Measurements from ENCODE around the gene OR51D1.

OR51D1 gene

DNA sequence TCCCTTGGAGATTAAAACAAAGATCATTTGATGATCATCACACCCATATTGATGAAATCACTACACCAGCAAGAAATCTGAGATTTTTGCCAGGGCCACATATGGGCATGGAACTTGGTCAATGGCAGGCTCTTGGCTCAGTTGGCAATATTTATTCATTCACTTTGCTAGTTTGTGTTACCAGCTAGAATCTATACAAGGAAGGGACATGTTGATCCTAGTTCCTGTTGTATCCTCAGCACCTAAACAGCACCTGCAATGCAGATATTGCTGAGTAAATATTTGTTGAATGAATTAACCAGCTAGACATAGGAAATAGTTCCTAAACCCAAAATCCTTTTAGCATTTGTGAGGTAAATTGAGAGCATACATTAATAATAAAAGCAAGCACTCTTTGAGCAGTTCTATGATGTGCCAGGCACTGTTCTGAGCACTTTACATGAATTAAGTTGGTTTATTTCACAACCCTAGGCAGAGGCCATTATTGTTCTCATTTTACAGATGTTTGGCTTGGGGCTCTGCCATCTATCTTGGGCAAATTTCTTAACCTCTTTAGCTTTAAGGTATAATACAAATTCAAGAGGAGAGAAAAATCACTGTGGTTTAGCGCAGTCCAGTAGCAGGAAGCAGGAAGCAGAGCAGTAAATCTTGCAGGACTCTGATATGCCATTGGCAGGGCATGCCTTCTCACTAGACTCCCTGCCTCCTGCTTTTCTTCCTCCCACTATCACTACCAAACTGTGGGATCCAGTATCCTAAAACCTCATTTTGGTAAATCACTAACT is 30.9 kb upstream of the OR51D1 start:
- Histone ChIP-seq H3K36me3 (ENCODE audit: control insufficient read depth in 1 of 2, insufficient read depth in 2 of 2, low read depth in 1 of 2, low read length in 2 of 2) (peaks cover 20 to 36% of the 10 kb centered on the region in 2 experiments), H3K4me1 (ENCODE audit: control insufficient read depth, insufficient read depth, low read depth, low read length) (no peaks in the 10 kb centered on the region), H3K18ac (ENCODE audit: low read depth in 1 of 2, low read length in 2 of 2) (no peak overlapping the region), H3K9me3 (ENCODE audit: control insufficient read depth, low read length) (no peaks in the 10 kb centered on the region), H3K27ac (ENCODE audit: low read length, poor library complexity, severe bottlenecking) (no peak overlapping the region), H2AK5ac (ENCODE audit: low read length, severe bottlenecking) (no peak overlapping the region), H2BK120ac (ENCODE audit: low read depth, low read length) (no peak overlapping the region), H3K4me3 (ENCODE audit: insufficient read depth in 1 of 2, low read depth in 1 of 2, low read length in 2 of 2) (peak overlapping the region in 1 of 2 experiments; percentile 85), H2AFZ (ENCODE audit: low read depth, low read length) (no peak overlapping the region), H3K23ac (ENCODE audit: low read length in 2 of 2) (no peak overlapping the region), H3K79me1 (replicated peaks; ENCODE audit: low read length, poor library complexity, severe bottlenecking) (peaks cover 7% of the 10 kb centered on the region), H3K27me3 (ENCODE audit: control insufficient read depth in 1 of 2, insufficient read depth in 1 of 2, low read length in 2 of 2) (no peaks in the 10 kb centered on the region), H3K4me2 (ENCODE audit: low read length, poor library complexity, severe bottlenecking) (no peak overlapping the region), H4K91ac (ENCODE audit: low read length) (no peak overlapping the region), H3K14ac (ENCODE audit: low read length in 2 of 2) (no peak overlapping the region), H2BK12ac (ENCODE audit: low read length in 2 of 2) (no peak overlapping the region), H4K8ac (ENCODE audit: low read length) (no peak overlapping the region), H3K4ac (ENCODE audit: low read depth in 1 of 2, low read length in 2 of 2) (no peak overlapping the region), H2BK5ac (ENCODE audit: low read depth, low read length, poor library complexity, severe bottlenecking) (no peak overlapping the region), H2BK15ac (ENCODE audit: low read depth, poor library complexity, severe bottlenecking) (no peak overlapping the region), H3K9ac (ENCODE audit: low read length) (peak overlapping the region; percentile 93)
- 40% methylated on average over 1 of the region's 1 CpG for WGBS
- DNase-seq = peak; percentile 1

DNA sequence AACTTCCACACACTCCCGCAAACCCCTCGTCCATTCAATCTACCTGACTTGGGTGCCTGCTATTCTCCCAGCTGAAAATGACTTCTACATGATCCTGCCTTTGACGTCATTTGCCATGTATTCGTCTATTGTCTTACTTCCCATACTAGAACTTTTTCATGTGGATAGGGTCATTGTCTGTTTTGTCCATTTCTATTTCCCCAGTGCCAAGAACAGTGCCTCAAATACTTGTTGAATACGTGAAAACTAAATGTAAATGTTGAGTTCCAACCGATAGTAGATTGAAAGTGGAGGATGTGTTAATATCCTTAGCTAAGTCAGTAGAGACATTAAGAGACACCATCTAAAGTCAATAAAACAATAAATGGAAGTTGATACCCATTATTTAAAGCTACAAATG is 30.2 kb upstream of the OR51D1 start:
- H3K79me1 ChIP-seq (replicated peaks; ENCODE audit: low read length, poor library complexity, severe bottlenecking) = peaks cover 7% of the 10 kb centered on the region
- H2BK120ac ChIP-seq (ENCODE audit: low read depth, low read length) = no peak overlapping the region
- H2AFZ ChIP-seq (ENCODE audit: low read depth, low read length) = no peak overlapping the region
- peaks cover 13 to 30% of the 10 kb centered on the region in 2 experiments for H3K36me3 ChIP-seq (ENCODE audit: control insufficient read depth in 1 of 2, insufficient read depth in 2 of 2, low read depth in 1 of 2, low read length in 2 of 2)
- H2BK12ac ChIP-seq (ENCODE audit: low read length in 2 of 2) = no peak overlapping the region
- no peak overlapping the region for H3K27ac ChIP-seq (ENCODE audit: low read length, poor library complexity, severe bottlenecking)
- H2BK5ac ChIP-seq (ENCODE audit: low read depth, low read length, poor library complexity, severe bottlenecking) = no peak overlapping the region
- H2BK15ac ChIP-seq (ENCODE audit: low read depth, poor library complexity, severe bottlenecking) = no peak overlapping the region
- 80% methylated on average over 4 of the region's 6 CpGs for WGBS
- no peak overlapping the region for H4K8ac ChIP-seq (ENCODE audit: low read length)
- no peak overlapping the region for H3K14ac ChIP-seq (ENCODE audit: low read length in 2 of 2)
- H3K9ac ChIP-seq (ENCODE audit: low read length) = peak overlapping the region; percentile 93
- H3K4me3 ChIP-seq (ENCODE audit: insufficient read depth in 1 of 2, low read depth in 1 of 2, low read length in 2 of 2) = peak overlapping the region in 1 of 2 experiments; percentile 85
- peak; percentile 10 for DNase-seq
- H3K9me3 ChIP-seq (ENCODE audit: control insufficient read depth, low read length) = no peaks in the 10 kb centered on the region
- no peak overlapping the region for H3K4ac ChIP-seq (ENCODE audit: low read depth in 1 of 2, low read length in 2 of 2)
- no peaks in the 10 kb centered on the region for H3K27me3 ChIP-seq (ENCODE audit: control insufficient read depth in 1 of 2, insufficient read depth in 1 of 2, low read length in 2 of 2)
- no peak overlapping the region for H2AK5ac ChIP-seq (ENCODE audit: low read length, severe bottlenecking)
- H4K91ac ChIP-seq (ENCODE audit: low read length) = no peak overlapping the region
- H3K18ac ChIP-seq (ENCODE audit: low read depth in 1 of 2, low read length in 2 of 2) = no peak overlapping the region
- H3K4me1 ChIP-seq (ENCODE audit: control insufficient read depth, insufficient read depth, low read depth, low read length) = no peaks in the 10 kb centered on the region
- H3K4me2 ChIP-seq (ENCODE audit: low read length, poor library complexity, severe bottlenecking) = no peak overlapping the region
- H3K23ac ChIP-seq (ENCODE audit: low read length in 2 of 2) = no peak overlapping the region

DNA sequence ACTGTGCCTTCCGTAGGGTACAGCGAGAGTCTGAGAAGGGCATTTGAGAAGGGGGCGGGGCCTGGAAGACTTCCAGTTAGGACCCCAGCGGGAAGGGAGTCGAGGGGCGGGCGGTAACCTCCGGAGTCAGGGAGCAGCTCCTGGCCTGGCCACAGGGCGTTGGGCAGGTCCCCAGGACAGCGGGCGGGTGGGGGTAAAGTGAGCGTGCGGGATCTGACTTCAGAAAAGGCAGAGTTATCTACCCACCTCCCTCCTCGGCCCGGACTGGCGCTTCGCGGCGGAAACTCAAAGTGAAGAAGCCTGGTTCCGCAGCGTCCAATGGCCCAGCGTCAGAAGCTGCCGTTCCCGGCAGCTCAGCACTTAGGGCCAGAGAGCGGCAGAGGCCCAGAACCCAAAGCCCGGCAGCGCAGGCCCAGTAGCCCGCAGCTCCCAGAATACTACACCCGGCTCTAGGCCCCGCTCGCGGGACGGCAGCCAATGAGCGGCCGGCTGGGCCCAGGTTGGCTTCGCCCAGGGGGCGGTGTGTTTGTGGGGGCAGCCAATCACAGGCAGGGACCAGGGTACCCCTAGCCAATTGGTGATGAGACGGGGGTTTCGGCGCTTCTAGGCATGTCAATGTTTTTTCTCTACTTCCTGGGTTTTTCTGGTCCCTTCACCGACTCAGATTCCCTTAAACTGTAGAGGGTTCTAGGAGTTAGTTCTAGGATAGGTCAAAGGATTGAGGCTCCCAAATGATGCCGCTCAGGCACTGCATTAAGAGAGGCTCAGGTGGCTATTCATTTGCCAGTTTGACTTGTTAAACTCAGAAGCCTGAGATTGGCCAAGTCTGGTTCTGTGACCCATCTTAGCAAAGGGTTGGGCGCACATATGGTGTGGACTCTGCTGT is 29.3 kb upstream of the OR51D1 start, which contains the start of gene TRIM68:
Gene TRIM68, minus strand, starts transcription at position 451 of the 886 bp plus-strand sequence. CDS start 2,727 bp downstream, outside the sequence.
- WGBS = 4% methylated on average over 38 of the region's 43 CpGs
- peak; percentile 96 for DNase-seq
- H3K9ac ChIP-seq (ENCODE audit: low read length) = peak within 1 kb of the TSS; percentile 93
- peak within 1 kb of the TSS in 1 of 2 experiments; percentile 63 for H3K4ac ChIP-seq (ENCODE audit: low read depth in 1 of 2, low read length in 2 of 2)
- H4K91ac ChIP-seq (ENCODE audit: low read length) = peak within 1 kb of the TSS; percentile 22
- no peak within 1 kb of the TSS for H2AK5ac ChIP-seq (ENCODE audit: low read length, severe bottlenecking)
- no peaks in the 10 kb centered on the region for H3K27me3 ChIP-seq (ENCODE audit: control insufficient read depth in 1 of 2, insufficient read depth in 1 of 2, low read length in 2 of 2)
- peak within 1 kb of the TSS; percentile 55 for H2AFZ ChIP-seq (ENCODE audit: low read depth, low read length)
- H3K4me3 ChIP-seq (ENCODE audit: insufficient read depth in 1 of 2, low read depth in 1 of 2, low read length in 2 of 2) = peak within 1 kb of the TSS; percentile 81 to 85
- H3K4me2 ChIP-seq (ENCODE audit: low read length, poor library complexity, severe bottlenecking) = peak within 1 kb of the TSS; percentile 78
- H4K8ac ChIP-seq (ENCODE audit: low read length) = peak within 1 kb of the TSS; percentile 97
- H2BK120ac ChIP-seq (ENCODE audit: low read depth, low read length) = peak within 1 kb of the TSS; percentile 92
- no peaks in the 10 kb centered on the region for H3K4me1 ChIP-seq (ENCODE audit: control insufficient read depth, insufficient read depth, low read depth, low read length)
- H2BK12ac ChIP-seq (ENCODE audit: low read length in 2 of 2) = no peak within 1 kb of the TSS
- H2BK15ac ChIP-seq (ENCODE audit: low read depth, poor library complexity, severe bottlenecking) = peak within 1 kb of the TSS; percentile 67
- H3K18ac ChIP-seq (ENCODE audit: low read depth in 1 of 2, low read length in 2 of 2) = peak within 1 kb of the TSS; percentile 29 to 72
- H3K23ac ChIP-seq (ENCODE audit: low read length in 2 of 2) = no peak within 1 kb of the TSS
- peak within 1 kb of the TSS in 1 of 2 experiments; percentile 74 for H3K14ac ChIP-seq (ENCODE audit: low read length in 2 of 2)
- peaks cover 7% of the 10 kb centered on the region for H3K79me1 ChIP-seq (replicated peaks; ENCODE audit: low read length, poor library complexity, severe bottlenecking)
- H2BK5ac ChIP-seq (ENCODE audit: low read depth, low read length, poor library complexity, severe bottlenecking) = peak within 1 kb of the TSS; percentile 71
- H3K9me3 ChIP-seq (ENCODE audit: control insufficient read depth, low read length) = no peaks in the 10 kb centered on the region
- peak within 1 kb of the TSS; percentile 99 for H3K27ac ChIP-seq (ENCODE audit: low read length, poor library complexity, severe bottlenecking)
- peaks cover 9 to 20% of the 10 kb centered on the region in 2 experiments for H3K36me3 ChIP-seq (ENCODE audit: control insufficient read depth in 1 of 2, insufficient read depth in 2 of 2, low read depth in 1 of 2, low read length in 2 of 2)

All from mesenchymal stem cell (in vitro differentiated cells and primary cell).